Measurements from ENCODE around the gene LYSMD2. TPM values are rescaled to one million over a fixed set of nuclear protein-coding genes. Genes with fewer than 3 reads are reported as not detected.

The LYSMD2 gene
- polyA plus RNA-seq (2011; rRNA removed) (29.2 and 32.1 TPM in 2 replicates), polyA plus RNA-seq (2017; fragmentation: RNase III; extraction: RNeasy Plus Mini Kit Qiagen cat#74134 plus additional on column Dnase treatment) (16.9 to 18.5 TPM (median 18.3 TPM) in 3 replicates), polyA minus RNA-seq (2011; rRNA and poly(A)+ RNA removed) (2.7 and 4.0 TPM in 2 replicates)
- 11.8 and 14.3 TPM in 2 replicates for polyA plus RNA-seq (2012; cell fraction: cytosol; rRNA removed)
- 6.2 and 9.6 TPM in 2 replicates for polyA plus RNA-seq (2012; cell fraction: nucleus; rRNA removed)

- peak within 1 kb of the TSS; percentile 68 for H3K4me3 ChIP-seq
- under 1% methylated on average over 34 of the region's 67 CpGs for WGBS (ENCODE audit: missing lambda C conversion rate)
- DNase-seq (ENCODE audit: low read depth in 1 of 2, low spot score in 1 of 2) (peak; percentile 54 to 59), FAIRE-seq (no peak), ATAC-seq (peak; percentile 85 to 86)
- peak within 1 kb of the TSS; percentile 86 to 91 for H3K27ac ChIP-seq
- peaks cover 16% of the 10 kb centered on the region for H3K4me1 ChIP-seq
- TF ChIP-seq KDM5A (IDR thresholded peaks at IDR 0.05) (no peak), HOXB5 (CRISPR knock-in tag; IDR thresholded peaks at IDR 0.05) (no peak), PHF8 (IDR thresholded peaks at IDR 0.05; ENCODE audit: borderline replicate concordance, low read depth) (no peak; the same call in 1 of the 2 replicates), HOXB13 (CRISPR knock-in tag; IDR thresholded peaks at IDR 0.05; ENCODE audit: low read depth) (no peak), MAX (IDR thresholded peaks at IDR 0.05) (peak; percentile 52), CEBPB (IDR thresholded peaks at IDR 0.05) (no peak), FOXS1 (CRISPR knock-in tag; IDR thresholded peaks at IDR 0.05) (no peak), RCOR1 (IDR thresholded peaks at IDR 0.05; ENCODE audit: low read depth, low read length) (no peak), CBX8 (IDR thresholded peaks at IDR 0.05) (no peak), MYC (IDR thresholded peaks at IDR 0.05; ENCODE audit: borderline replicate concordance, low read length) (no peak), NPAS2 (CRISPR knock-in tag; IDR thresholded peaks at IDR 0.05; ENCODE audit: borderline replicate concordance) (no peak), HEYL (CRISPR knock-in tag; IDR thresholded peaks at IDR 0.05) (no peak), TP53 (CRISPR knock-in tag; IDR thresholded peaks at IDR 0.05) (0 out of 2 replicates have a peak, but pooled peaks have one; percentile 25), ELK1 (IDR thresholded peaks at IDR 0.05; ENCODE audit: low read depth, low read length) (no peak), SREBF2 (IDR thresholded peaks at IDR 0.05) (no peak), POLR2AphosphoS2 (conservative IDR thresholded peaks at IDR 0.05; ENCODE audit: low read length) (no peak), POLR2A (IDR thresholded peaks at IDR 0.05; ENCODE audit: low read length) (peak; percentile 56), BCL3 (IDR thresholded peaks at IDR 0.05) (peak; percentile 28; the same call in 1 of the 3 replicates), ZFP36 (IDR thresholded peaks at IDR 0.05; ENCODE audit: borderline replicate concordance, partially characterized antibody) (no peak), EHF (CRISPR knock-in tag; IDR thresholded peaks at IDR 0.05) (no peak), KDM1A (IDR thresholded peaks at IDR 0.05; ENCODE audit: low read depth) (no peak), MAZ (IDR thresholded peaks at IDR 0.05; ENCODE audit: borderline replicate concordance, low read depth, low read length) (no peak), MAFK (IDR thresholded peaks at IDR 0.05; ENCODE audit: partially characterized antibody) (no peak), NFE2L2 (conservative IDR thresholded peaks at IDR 0.05; ENCODE audit: low read length) (no peak), NR3C1 (IDR thresholded peaks at IDR 0.05) (no peak), FOSB (CRISPR knock-in tag; IDR thresholded peaks at IDR 0.05) (no peak), JUN (IDR thresholded peaks at IDR 0.05) (peak; percentile 10 to 49; a peak in 4 of 5 replicates), PBX3 (IDR thresholded peaks at IDR 0.05) (no peak; the same call in 1 of the 2 replicates), ESRRA (IDR thresholded peaks at IDR 0.05; ENCODE audit: borderline replicate concordance, low read length) (no peak), CBX2 (IDR thresholded peaks at IDR 0.05; ENCODE audit: borderline replicate concordance, low read depth) (no peak), ZC3H11A (IDR thresholded peaks at IDR 0.05) (no peak)
- peak within 1 kb of the TSS; percentile 95 for H3K4me2 ChIP-seq
- CTCF ChIA-PET = interaction anchor here (0.9 to 9.8 kb wide), 10 partner anchors 11 to 120 kb away, joined by 3 to 73 read pairs (median 4); no protein-coding TSS in a partner anchor
- H3K9me3 ChIP-seq = no peaks in the 10 kb centered on the region
- POLR2A ChIA-PET = interaction anchor here (0.6 to 2.2 kb wide), 7 partner anchors 11 to 1586 kb away, joined by 3 to 17 read pairs (median 5); partner anchors contain the start of gene LEO1
These were observed at the start of gene LYSMD2 for GRCh38 chr15:51737522-51738305. Gene LYSMD2 (minus strand): TSS chr15:51737655. CDS start chr15:51737622, 33 bp downstream.
